Ovary (tissue), 3 donors: ENCODE results near the gene FAM13C.

Experiments
- POLR2A ChIP-seq: fragments of 450-650 bp; IDR thresholded peaks from one replicate; pipeline ENCODE4 v1.6.1; 2017; ENCODE audit warnings: antibody characterized with exemption, mild to moderate bottlenecking, moderate library complexity
- TF ChIP-seq, protein P1 (sequence below), 3 donors: fragments of 450-650 bp in 2 of 3; fragments of 200-600 bp in 1 of 3; IDR thresholded peaks; one replicate each; pipeline versions ENCODE4 v1.5.1 to v1.8.0; 2016 to 2022; ENCODE audit warnings: antibody characterized with exemption in 3 of 3, mild to moderate bottlenecking in 1 of 3
- donor health status: DM: no; HTN: no; CAD: no.

DNA sequence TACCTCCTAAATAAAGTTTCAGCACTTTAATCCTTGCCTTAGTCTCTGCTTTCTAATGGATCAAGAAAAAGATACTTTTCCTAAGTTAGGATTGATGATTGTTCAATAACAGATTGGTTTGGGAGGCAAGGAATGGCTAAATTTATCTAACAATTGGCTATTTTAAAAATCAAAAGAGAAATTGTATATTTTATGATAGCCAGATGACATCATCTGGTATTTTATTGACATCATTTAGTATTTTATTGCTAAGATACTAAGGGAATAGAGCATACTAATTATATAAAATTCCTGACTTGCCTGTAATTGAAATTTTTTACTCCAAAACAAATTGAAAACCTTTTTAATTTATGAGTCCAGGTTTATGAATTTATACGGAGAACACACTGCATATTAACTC lies 19.3 kb upstream of the FAM13C start:
- TF ChIP-seq, protein P1, sequence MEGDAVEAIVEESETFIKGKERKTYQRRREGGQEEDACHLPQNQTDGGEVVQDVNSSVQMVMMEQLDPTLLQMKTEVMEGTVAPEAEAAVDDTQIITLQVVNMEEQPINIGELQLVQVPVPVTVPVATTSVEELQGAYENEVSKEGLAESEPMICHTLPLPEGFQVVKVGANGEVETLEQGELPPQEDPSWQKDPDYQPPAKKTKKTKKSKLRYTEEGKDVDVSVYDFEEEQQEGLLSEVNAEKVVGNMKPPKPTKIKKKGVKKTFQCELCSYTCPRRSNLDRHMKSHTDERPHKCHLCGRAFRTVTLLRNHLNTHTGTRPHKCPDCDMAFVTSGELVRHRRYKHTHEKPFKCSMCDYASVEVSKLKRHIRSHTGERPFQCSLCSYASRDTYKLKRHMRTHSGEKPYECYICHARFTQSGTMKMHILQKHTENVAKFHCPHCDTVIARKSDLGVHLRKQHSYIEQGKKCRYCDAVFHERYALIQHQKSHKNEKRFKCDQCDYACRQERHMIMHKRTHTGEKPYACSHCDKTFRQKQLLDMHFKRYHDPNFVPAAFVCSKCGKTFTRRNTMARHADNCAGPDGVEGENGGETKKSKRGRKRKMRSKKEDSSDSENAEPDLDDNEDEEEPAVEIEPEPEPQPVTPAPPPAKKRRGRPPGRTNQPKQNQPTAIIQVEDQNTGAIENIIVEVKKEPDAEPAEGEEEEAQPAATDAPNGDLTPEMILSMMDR (IDR thresholded peaks at IDR 0.05) = no peak
- TF ChIP-seq POLR2A = no peak
